Stromal cell of bone marrow (primary cell): ENCODE measurements around the gene KRTAP10-6.
"Not testable (repeated sequence)": the region's sequence is repeated elsewhere in the genome, so short reads cannot be mapped to it uniquely, and the experiment has no call there.

Experiments
- DNase-seq: peaks from one replicate; pipeline ENCODE4 v3.0.0-alpha.2; 2012; ENCODE audit warnings: low read depth

Gene KRTAP10-6

DNA sequence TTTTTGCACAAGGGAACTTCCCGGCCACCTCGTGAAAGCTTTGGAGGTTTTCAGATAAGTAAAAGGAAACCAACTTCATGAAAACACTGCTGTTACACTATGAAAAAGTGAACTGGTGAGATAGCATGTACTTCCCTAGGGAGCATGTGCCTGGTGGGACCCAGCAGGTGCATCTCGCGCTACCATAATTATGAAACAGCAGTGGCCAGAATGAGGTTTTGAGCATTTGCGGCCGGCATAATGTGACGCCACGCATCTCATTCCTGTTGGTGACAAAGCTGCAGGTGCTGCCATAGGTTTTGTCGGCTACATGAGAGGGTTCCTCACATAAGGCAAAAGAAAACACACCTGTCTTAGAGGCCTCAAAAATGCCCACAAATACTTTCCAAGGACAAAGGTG, 35.4 kb downstream of the KRTAP10-6 start:
- DNase-seq, result no peak

DNA sequence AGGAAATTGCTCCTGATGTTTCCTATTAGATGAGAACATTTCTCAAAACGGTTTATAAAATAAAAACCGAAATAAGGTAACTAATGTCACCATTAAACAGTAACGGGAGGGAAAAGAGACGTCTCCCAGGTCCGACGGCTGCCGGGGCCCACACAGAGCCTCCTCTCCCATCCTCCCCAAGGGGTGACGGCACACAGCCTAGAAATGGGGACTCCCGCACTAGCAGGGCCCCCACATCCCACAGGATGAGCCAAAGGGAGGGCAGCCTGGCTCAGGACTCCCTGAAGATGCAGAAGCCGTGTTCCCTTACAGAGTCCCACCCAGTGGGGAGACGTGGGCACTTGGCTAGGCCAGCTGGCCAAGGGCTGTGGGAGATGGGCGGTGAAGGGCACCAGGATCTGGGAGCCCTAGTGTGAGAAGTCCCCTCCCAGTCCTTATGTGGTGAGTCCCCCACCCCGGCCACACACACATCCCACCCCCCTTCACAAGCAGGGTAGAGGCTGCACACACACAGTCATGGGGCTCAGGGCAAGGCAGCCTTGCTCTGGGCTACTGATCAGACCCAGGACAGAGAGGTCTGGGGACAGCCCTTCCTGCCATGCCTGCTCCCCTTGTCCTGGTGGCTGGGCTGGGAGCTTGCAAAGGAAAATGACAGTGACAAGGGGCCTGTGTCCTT, 37.0 kb downstream of the KRTAP10-6 start:
- no peak for DNase-seq

DNA sequence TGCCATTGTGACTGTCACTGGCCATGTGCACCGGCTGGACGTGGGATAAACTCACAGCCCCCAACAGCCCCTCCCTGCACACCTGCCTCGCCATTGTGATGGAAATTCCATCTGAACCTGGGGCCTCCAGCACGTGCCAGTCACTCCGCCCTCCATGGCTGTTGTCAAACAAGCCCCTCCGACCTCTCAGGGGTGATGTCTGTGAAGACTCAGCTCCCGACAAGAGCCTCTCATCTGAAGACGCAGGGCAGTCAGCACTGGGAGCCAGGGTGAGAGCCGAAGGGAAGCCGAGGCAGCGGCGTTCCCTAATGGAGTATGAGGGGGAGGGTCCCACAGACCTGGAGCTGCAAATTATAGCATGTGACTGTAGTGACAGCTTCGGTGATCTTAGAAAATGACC, 39.6 kb downstream of the KRTAP10-6 start:
- DNase-seq, result no peak

DNA sequence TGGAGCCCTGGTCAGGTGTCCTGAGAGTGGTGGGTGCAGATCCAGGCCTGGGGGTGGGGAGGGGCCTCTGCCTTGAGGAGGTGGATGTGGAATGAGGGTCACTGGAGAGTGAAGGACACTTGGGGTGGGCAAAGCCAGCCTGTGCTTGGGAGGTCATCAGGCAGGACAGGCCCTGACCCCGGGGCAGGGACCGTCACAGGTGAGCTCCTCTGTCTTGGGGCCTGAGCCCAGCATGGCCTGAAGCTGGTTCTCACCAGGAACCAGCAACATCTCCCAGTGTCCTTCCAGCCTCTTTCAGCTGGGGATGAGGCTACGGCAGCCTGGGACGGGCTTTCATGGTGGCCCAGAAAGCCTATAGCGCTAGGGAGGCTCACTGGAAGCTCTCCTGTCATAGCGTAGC, 40.2 kb downstream of the KRTAP10-6 start:
- no peak for DNase-seq

DNA sequence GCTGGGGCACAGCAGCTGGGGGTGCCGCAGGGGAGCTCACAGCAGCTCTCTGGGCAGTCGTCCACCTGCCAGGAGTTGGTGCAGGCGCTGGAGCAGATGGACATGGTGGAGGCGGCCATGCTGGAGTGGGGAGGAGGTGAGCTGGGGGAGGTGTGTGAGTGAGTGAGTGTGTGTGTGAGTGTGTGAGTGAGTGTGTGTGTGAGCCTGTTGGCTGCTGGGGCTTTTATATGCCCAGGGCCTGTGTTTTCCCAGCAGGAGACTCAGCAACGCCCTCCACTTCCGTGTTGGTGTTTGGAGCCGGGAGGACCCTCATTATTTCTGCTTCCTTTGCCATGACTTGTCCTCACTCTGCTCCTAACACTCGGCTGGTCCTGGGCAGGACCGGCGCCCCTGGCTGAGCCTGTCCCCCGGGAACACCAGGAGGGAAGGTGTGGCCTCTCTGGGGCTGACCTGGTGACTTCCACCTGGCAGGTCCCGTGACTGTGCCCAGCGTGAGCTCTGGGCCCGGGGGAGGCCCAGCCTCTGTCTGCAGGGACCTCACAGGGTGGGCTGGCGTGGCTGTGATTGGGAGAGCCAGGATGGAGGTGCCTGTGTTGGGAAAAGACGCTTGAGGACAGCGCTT, 40.9 kb downstream of the KRTAP10-6 start, which contains the start of gene KRTAP10-2:
TSS of gene KRTAP10-2 (minus strand) at position 166 of the 622 bp plus-strand sequence. CDS start at position 119, 47 bp downstream.
- no peak for DNase-seq

DNA sequence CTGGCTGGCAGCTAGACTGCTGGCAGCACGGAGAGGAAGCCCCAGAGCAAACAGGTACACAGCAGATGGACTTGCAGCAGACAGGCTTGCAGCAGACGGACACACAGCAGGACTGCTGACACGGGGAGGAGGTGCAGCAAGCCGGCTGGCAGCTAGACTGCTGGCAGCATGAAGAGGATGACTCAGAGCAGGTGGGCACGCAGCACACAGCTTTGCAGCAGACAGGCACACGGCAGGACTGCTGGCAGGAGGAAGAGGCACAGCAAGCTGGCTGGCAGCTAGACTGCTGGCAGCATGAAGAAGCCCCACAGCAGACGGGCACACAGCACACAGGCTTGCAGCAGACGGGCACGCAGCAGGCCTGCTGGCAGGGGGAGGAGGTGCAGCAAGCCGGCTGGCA, 41.5 kb downstream of the KRTAP10-6 start:
- DNase-seq, result no peak

DNA sequence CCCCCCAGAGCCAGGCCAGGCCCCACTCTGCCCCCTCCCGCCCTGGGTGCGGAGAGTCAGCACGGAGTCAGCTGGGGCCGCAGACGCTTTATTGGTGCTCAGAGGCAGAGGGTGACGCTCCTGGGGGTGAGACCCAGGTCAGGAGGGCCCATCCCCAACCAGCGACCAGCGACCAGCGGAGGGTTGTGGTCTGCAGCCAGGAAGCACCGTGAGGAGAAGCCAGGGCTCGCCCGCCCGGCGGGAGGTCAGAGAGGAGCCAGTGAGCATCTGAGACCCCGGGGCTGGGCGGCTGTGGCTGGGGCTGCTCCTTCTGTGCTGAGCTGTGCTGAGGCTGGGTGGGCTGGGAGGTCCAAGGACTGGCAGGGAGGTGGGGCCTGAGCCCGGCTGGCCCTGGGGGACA, 42.0 kb downstream of the KRTAP10-6 start:
- not testable (repeated sequence) for DNase-seq

DNA sequence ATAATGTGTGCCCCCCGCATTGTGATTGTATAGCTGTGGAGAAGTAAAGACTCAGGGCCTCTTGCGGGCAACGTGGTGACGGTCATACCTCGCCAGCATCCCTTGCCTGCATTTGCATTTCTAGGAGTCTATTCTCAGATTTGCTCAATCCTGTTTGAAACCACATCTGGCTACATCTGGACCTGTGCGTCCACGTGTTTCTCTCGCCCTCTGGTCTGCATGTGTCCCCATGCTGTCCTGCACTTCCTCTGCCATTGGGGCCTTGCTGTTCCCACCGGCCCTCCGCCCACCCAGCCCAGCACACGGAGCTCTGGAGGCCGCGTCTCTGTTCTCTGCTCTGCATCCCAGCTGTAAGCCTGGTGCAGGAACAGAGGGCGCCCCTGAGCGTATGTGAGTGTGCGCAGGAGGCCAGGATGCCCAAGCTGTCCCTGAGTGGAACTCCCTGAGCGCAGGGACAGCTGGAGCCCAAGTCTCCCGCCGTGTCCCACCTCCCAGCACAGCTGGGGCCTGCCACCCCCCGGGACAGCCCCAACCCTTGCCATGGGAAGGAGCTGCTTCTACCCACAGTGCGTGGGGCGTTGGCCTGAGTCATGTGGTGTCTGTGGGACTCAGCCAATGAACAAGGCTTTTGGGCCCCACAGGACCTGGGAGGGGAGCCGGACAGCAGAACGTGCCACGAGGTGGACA, 42.6 kb downstream of the KRTAP10-6 start:
- no peak for DNase-seq

DNA sequence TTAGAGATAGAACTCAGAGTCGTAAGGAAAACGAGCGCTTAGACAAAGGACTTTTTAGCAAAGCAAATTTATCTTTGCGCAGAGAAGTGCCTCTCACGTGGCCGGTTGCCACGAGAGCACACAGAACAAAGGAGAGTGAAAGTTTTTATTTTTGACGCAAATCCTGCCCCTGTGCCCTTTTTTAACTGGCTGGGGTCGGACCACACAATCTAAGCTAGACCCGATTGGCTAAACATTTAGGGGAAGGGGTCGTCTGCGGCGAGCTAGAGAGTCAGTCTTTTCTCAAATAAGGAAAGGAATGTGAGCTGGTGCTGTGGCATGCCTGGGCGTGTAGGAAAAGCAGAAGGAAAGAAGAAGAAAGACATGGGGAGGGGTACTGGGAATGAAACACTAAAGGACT, 43.4 kb downstream of the KRTAP10-6 start:
- no peak for DNase-seq

DNA sequence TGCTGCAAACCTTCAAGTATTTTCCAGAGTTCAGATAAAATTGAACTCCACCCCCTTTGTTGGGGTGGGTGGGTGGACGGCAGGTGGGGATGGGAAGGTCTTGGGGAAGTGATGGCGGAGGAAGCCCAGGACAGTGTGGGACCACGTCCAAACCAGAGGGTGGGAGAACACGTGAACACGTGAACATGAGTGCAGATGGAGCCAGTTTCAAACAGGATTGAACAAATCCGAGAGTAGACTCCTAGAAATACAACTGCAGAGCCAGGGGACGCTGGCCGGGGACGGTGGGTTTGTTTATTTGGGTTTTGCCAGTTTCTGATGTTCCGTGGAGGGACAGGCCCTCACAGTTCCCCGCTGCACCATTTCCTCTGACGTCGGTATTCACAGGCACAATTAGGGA, 43.9 kb downstream of the KRTAP10-6 start:
- no peak for DNase-seq

DNA sequence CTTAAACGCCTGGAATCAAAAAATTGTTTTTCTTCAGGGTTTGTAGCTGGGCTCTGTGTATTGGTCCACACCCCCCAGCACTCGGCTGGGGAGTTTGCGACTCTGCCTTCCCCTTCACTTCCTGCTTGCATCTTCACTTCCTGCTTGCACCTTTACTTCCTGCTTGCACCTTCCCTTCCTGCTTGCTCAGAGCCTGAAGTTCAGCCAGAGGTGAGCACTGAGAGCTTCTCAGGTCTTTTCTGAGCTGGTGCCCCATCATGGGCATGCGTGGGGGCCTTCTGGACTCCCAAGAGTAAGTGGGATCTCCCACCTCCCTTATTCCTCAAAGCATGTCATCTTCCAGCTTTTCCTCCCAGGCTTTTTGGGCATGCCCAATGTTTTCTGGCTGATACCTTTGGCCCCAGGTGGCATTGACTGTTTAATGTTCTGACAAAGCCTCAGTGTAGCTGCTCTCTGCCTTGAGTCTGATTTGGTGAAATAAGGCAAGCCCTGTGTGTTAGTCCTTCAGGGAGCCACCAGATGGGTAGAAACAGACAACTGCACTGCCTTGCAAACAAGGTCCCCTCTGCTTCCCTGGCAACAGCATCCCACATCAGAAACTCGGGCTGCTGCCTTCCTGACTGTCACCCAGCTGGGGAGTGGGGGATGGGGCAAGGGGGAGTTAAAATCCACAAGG, 44.5 kb downstream of the KRTAP10-6 start:
- DNase-seq, result no peak

DNA sequence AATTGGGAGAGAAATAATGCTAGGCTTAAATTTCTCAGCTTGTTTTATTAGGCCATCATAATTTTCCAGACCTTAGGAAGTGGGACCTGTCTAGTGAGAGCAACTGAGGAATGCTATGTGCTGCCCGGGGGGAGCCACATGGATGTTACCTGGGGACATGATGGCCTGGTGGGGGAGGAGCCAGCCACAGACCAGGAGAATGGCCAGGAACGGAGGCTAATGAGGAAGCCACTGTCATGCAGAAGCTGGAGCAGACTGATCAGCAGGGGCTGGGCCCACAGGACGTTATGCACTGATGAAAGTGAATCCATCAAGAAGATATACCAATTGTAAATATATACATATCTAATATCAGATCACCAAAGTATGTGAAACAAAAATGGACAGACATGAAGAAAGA, 47.7 kb downstream of the KRTAP10-6 start:
- DNase-seq, result no peak

DNA sequence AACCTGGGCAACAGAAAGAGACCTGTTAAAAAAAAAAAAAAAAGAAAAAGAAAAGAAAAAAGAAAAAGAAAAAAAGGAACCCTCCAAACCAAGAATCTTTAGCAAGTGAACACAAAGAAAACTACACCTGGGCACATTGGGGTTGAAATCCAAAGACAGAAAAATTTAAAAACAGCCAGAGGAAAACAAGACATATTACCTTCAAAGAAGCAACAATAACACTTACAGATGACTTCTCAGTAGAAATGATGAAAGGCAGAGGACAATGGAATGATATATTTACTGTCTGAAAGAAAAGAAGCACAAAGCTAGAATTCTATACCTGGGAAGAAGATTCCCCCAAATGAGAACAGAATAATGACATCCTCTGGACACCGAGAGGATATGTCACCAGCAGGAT, 49.6 kb downstream of the KRTAP10-6 start:
- DNase-seq, result no peak
